Memory B cell (primary cell): ENCODE results near the gene ANKUB1.

Source experiments
- ATAC-seq: fragments of 150-1000 bp; cut with Tn5 transposase; 2 replicates; pipeline ENCODE4 v1.10.0; 2021; ENCODE audit warnings: low read depth, mild to moderate bottlenecking, moderate library complexity
- DNase-seq, 2 donors: peaks; one replicate each; pipeline ENCODE4 v3.0.0; 2022; ENCODE audit warnings: low spot score in 2 of 2
- H3K27ac Mint-ChIP-seq: one replicate; pipeline ENCODE4 v1.8.0; 2022; ENCODE audit warnings: mild to moderate bottlenecking, moderate library complexity, mixed read lengths
- H3K27me3 Mint-ChIP-seq: one replicate; pipeline ENCODE4 v1.8.0; 2022; ENCODE audit warnings: mixed read lengths
- H3K36me3 Mint-ChIP-seq: one replicate; pipeline ENCODE4 v1.8.0; 2022; ENCODE audit warnings: mild to moderate bottlenecking, mixed read lengths
- H3K4me1 Mint-ChIP-seq: one replicate; pipeline ENCODE4 v1.8.0; 2022; ENCODE audit warnings: mixed read lengths
- H3K4me3 Mint-ChIP-seq: one replicate; pipeline ENCODE4 v1.8.0; 2022; ENCODE audit warnings: mild to moderate bottlenecking, moderate library complexity, mixed read lengths
- H3K9me3 Mint-ChIP-seq: one replicate; pipeline ENCODE4 v1.8.0; 2022; ENCODE audit warnings: mixed read lengths

Gene ANKUB1

GRCh38 chr3:149765762-149766334 lies 26.5 kb downstream of the ANKUB1 start:
- Mint-ChIP-seq H3K4me3 (no peak overlapping the region), H3K36me3 (no peaks in the 10 kb centered on the region), H3K9me3 (no peaks in the 10 kb centered on the region), H3K4me1 (no peaks in the 10 kb centered on the region), H3K27ac (no peak overlapping the region), H3K27me3 (peaks cover 5% of the 10 kb centered on the region)
- ATAC-seq: peak; percentile 50
- DNase-seq: no peak

GRCh38 chr3:149764302-149764701 lies 28.1 kb downstream of the ANKUB1 start:
- Mint-ChIP-seq H3K27me3 (peaks cover 5% of the 10 kb centered on the region), H3K4me3 (no peak overlapping the region), H3K9me3 (no peaks in the 10 kb centered on the region), H3K4me1 (no peaks in the 10 kb centered on the region), H3K27ac (no peak overlapping the region), H3K36me3 (no peaks in the 10 kb centered on the region)
- no peak for DNase-seq
- ATAC-seq: no peak

- H3K27me3 Mint-ChIP-seq: peaks cover 5% of the 10 kb centered on the region
- no peaks in the 10 kb centered on the region for H3K4me1 Mint-ChIP-seq
- H3K4me3 Mint-ChIP-seq: no peak overlapping the region
- no peak overlapping the region for H3K27ac Mint-ChIP-seq
- ATAC-seq: no peak
- no peaks in the 10 kb centered on the region for H3K9me3 Mint-ChIP-seq
- no peak for DNase-seq
- H3K36me3 Mint-ChIP-seq: no peaks in the 10 kb centered on the region
Observed at GRCh38 chr3:149763565-149764195, 28.7 kb downstream of the ANKUB1 start.

- Mint-ChIP-seq H3K9me3 (no peaks in the 10 kb centered on the region), H3K27ac (peak overlapping the region; percentile 96), H3K4me1 (peaks cover 5% of the 10 kb centered on the region), H3K4me3 (peak overlapping the region; percentile 97), H3K36me3 (peaks cover 6% of the 10 kb centered on the region), H3K27me3 (peaks cover 6% of the 10 kb centered on the region)
- no peak for DNase-seq
- ATAC-seq: no peak
Observed at GRCh38 chr3:149753717-149754116, 38.6 kb downstream of the ANKUB1 start.

GRCh38 chr3:149752788-149753136 lies 39.6 kb downstream of the ANKUB1 start:
- ATAC-seq (no peak), DNase-seq (no peak)
- peaks cover 5% of the 10 kb centered on the region for H3K4me1 Mint-ChIP-seq
- H3K9me3 Mint-ChIP-seq: no peaks in the 10 kb centered on the region
- peaks cover 14% of the 10 kb centered on the region for H3K36me3 Mint-ChIP-seq
- peaks cover 2% of the 10 kb centered on the region for H3K27me3 Mint-ChIP-seq
- H3K27ac Mint-ChIP-seq: peak overlapping the region; percentile 96
- H3K4me3 Mint-ChIP-seq: peak overlapping the region; percentile 97

- H3K4me1 Mint-ChIP-seq: peaks cover 5% of the 10 kb centered on the region
- DNase-seq (peak; percentile 58 to 64), ATAC-seq (peak; percentile 93)
- peaks cover 17% of the 10 kb centered on the region for H3K36me3 Mint-ChIP-seq
- no peaks in the 10 kb centered on the region for H3K9me3 Mint-ChIP-seq
- peak within 1 kb of the TSS; percentile 97 for H3K4me3 Mint-ChIP-seq
- peaks cover 2% of the 10 kb centered on the region for H3K27me3 Mint-ChIP-seq
- peak within 1 kb of the TSS; percentile 96 for H3K27ac Mint-ChIP-seq
Observed at GRCh38 chr3:149752051-149752787, 40.1 kb downstream of the ANKUB1 start, which contains the start of gene COMMD2. Gene COMMD2 (minus strand): TSS chr3:149752489. CDS start chr3:149752444, 45 bp downstream.

GRCh38 chr3:149751551-149751950 lies 40.8 kb downstream of the ANKUB1 start:
- ATAC-seq (no peak), DNase-seq (no peak)
- Mint-ChIP-seq H3K36me3 (peaks cover 24% of the 10 kb centered on the region), H3K4me3 (peak overlapping the region; percentile 97), H3K27ac (peak overlapping the region; percentile 96), H3K4me1 (peaks cover 5% of the 10 kb centered on the region), H3K9me3 (no peaks in the 10 kb centered on the region), H3K27me3 (no peaks in the 10 kb centered on the region)

GRCh38 chr3:149744606-149745005 lies 47.7 kb downstream of the ANKUB1 start:
- no peaks in the 10 kb centered on the region for H3K27me3 Mint-ChIP-seq
- H3K36me3 Mint-ChIP-seq: peaks cover 37% of the 10 kb centered on the region
- ATAC-seq (no peak), DNase-seq (no peak)
- peaks cover 2% of the 10 kb centered on the region for H3K4me1 Mint-ChIP-seq
- H3K27ac Mint-ChIP-seq: no peak overlapping the region
- no peaks in the 10 kb centered on the region for H3K9me3 Mint-ChIP-seq
- H3K4me3 Mint-ChIP-seq: no peak overlapping the region

- H3K27me3 Mint-ChIP-seq: no peaks in the 10 kb centered on the region
- peaks cover 39% of the 10 kb centered on the region for H3K36me3 Mint-ChIP-seq
- H3K4me3 Mint-ChIP-seq: no peak overlapping the region
- peaks cover 2% of the 10 kb centered on the region for H3K4me1 Mint-ChIP-seq
- ATAC-seq (no peak), DNase-seq (no peak)
- H3K9me3 Mint-ChIP-seq: no peaks in the 10 kb centered on the region
- no peak overlapping the region for H3K27ac Mint-ChIP-seq
Observed at GRCh38 chr3:149744151-149744550, 48.2 kb downstream of the ANKUB1 start.

GRCh38 chr3:149739396-149739795 lies 53.0 kb downstream of the ANKUB1 start:
- Mint-ChIP-seq H3K4me1 (no peaks in the 10 kb centered on the region), H3K4me3 (no peak overlapping the region), H3K27ac (no peak overlapping the region), H3K27me3 (no peaks in the 10 kb centered on the region), H3K36me3 (peaks cover 15% of the 10 kb centered on the region), H3K9me3 (no peaks in the 10 kb centered on the region)
- ATAC-seq (no peak), DNase-seq (no peak)

GRCh38 chr3:149738876-149739275 lies 53.5 kb downstream of the ANKUB1 start:
- DNase-seq (no peak), ATAC-seq (no peak)
- Mint-ChIP-seq H3K4me1 (no peaks in the 10 kb centered on the region), H3K4me3 (no peak overlapping the region), H3K36me3 (peaks cover 12% of the 10 kb centered on the region), H3K27ac (no peak overlapping the region), H3K9me3 (no peaks in the 10 kb centered on the region), H3K27me3 (no peaks in the 10 kb centered on the region)

GRCh38 chr3:149736953-149737205 lies 55.5 kb downstream of the ANKUB1 start:
- H3K27me3 Mint-ChIP-seq: no peaks in the 10 kb centered on the region
- DNase-seq: no peak
- H3K9me3 Mint-ChIP-seq: no peaks in the 10 kb centered on the region
- ATAC-seq: no peak
- H3K4me1 Mint-ChIP-seq: no peaks in the 10 kb centered on the region
- H3K36me3 Mint-ChIP-seq: peaks cover 11% of the 10 kb centered on the region
- H3K4me3 Mint-ChIP-seq: no peak overlapping the region
- no peak overlapping the region for H3K27ac Mint-ChIP-seq

- Mint-ChIP-seq H3K27ac (no peak overlapping the region), H3K36me3 (peaks cover 7% of the 10 kb centered on the region), H3K4me1 (no peaks in the 10 kb centered on the region), H3K27me3 (no peaks in the 10 kb centered on the region), H3K4me3 (no peak overlapping the region), H3K9me3 (no peaks in the 10 kb centered on the region)
- no peak for DNase-seq
- ATAC-seq: no peak
Observed at GRCh38 chr3:149736175-149736952, 56.0 kb downstream of the ANKUB1 start.

- no peaks in the 10 kb centered on the region for H3K27me3 Mint-ChIP-seq
- H3K36me3 Mint-ChIP-seq: no peaks in the 10 kb centered on the region
- H3K4me3 Mint-ChIP-seq: no peak overlapping the region
- no peaks in the 10 kb centered on the region for H3K9me3 Mint-ChIP-seq
- no peaks in the 10 kb centered on the region for H3K4me1 Mint-ChIP-seq
- ATAC-seq (no peak), DNase-seq (no peak)
- no peak overlapping the region for H3K27ac Mint-ChIP-seq
Observed at GRCh38 chr3:149732234-149732633, 60.1 kb downstream of the ANKUB1 start.
